Activated T-cell treated with anti-CD3 and anti-CD28 coated beads for 48 hours (primary cell): ENCODE measurements around the gene TINAGL1.

Experiments used
- DNase-seq: peaks from one replicate; pipeline ENCODE4 v3.0.0-alpha.2; 2020; ENCODE audit warnings: low read depth

Gene TINAGL1

DNA sequence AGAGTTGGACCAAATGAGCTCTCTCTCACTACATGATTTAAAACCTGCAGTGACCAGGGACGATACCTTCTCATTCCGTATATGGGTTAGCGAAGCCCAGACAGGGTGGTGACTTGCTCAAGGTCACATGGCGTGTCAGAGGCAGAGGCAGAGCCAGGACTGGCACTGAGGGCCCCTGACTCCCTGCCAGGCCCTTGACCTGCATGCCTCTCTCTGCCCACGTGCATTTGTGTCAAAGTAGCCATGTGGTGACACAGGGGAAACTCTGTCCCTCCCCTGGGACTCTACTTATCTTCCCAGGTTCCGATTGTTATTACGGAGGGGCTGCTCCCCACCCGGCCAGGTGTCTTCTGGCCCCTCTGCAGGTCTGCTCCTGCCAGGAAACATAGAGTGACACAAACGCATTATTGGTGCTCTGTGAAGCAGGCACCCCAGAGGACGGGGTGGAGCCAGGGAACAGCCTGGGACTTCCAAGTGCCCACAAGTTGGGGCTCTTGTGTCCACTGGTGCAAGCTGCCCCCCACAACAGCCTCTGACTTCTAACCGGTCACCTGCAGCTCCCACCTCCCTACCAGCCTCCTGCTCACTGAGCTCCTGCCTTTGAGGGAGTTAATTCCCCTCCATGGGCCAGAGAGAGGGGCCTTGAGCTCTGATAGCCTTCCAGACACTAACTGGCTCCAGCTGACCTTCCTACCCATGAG lies 7.3 kb upstream of the TINAGL1 start:
- DNase-seq: no peak

DNA sequence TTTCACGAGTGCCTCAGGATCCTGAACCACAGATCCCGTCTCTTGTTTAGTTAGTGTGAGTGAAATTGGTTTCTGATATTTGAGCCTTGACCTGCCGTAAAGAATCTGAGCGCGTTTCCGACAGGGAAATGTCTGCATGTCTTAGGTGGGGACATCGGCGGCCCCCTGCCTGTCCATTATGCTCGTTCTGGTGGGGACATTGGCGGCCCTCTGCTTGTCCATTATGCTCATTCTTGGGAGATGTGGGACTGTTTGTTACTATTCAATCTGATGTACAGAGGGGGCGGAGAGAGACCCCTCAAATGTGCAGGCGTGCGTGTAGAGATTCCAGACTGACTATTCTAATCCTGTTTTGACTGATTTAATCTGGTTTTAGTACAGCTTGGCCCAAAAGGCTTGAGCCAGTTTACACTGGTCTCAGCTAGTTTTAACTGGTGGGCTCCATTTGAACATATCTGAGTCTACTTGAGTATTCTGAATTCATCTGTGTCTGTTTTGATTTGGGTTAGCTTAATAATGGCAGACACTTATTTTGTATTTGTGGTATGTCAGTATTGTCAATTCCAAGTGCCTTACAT lies 6.6 kb upstream of the TINAGL1 start:
- no peak for DNase-seq

DNA sequence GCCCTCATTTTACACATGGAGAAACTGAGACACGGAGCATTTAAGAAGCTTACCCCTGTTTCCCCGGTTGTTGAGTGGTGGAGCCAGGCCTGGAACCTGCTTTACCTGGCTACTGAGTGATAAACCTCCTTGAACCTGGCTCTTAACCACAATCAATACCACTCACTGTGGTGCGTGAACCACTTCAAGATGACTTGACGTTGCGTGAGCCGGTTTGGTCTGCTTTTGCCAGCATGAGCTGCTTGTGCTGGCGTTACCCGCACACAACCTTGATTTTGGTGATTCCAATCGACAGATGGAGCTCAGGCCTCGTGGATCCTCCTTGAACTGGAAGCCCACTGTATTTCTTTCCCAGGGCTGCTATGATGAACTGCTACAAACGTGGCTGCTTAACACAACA lies 6.1 kb upstream of the TINAGL1 start:
- DNase-seq: no peak

DNA sequence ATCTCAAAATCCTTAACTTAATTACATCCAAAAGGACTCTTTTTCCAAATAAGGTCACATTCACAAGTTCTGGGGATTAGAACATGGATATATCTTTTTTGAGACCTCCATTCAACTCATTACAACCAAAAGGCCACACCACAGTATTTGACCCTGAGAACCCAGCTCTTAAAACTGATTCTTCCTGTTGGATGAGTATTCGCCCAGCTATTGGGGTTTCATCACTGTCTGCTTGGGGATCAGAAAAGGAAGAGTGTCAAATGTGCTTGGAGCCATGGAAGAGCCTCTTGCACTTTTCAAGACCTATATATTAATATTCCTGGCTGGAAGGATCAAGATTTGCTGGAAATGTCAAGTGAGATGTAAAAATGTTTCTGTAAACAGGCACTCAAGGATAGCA lies 5.4 kb upstream of the TINAGL1 start:
- DNase-seq: no peak

DNA sequence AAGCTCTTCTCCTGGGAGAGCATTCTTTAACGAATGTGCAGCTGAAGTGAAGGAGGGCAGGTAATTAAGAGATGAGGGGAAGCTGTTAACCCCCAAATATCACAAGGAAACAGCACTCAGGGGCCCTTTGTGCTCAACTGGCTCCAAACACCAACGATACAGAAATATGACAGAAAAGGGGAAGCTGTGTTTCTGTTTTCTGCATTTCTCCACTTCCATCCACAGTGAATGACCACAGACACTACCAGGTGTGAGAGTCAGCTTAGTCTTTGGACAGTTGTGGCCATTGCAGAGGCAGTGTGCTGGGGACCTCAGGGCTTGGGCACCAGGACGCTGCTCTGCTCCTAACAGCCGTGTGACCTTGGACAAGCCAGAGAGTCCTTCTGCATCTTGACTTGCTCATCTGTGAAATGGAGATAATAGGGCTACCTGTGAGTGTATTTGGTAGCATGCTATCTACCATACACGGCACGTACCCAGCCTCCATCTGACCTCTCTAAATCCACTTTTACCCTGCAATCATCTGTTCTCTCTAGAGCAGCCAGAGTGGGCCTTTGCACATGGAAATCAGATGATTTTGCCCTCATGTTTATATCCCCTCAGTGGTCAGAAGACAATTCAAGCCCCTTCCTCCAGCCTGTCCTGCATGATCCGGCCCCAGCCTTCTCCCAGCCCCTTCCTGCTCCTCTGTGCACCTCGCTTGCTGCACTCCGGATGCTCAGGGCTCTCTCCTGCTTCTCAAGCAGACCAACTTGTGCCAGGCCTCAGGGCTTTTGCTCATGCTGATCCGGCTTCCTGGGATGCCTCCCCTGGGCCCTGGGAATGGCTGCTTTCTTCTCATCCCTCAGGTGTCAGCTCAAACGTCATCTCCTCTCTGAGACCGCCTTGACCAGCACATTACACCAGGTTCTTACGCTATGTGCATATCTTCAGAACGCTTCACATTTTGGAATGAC lies 4.7 kb upstream of the TINAGL1 start:
- no peak for DNase-seq

DNA sequence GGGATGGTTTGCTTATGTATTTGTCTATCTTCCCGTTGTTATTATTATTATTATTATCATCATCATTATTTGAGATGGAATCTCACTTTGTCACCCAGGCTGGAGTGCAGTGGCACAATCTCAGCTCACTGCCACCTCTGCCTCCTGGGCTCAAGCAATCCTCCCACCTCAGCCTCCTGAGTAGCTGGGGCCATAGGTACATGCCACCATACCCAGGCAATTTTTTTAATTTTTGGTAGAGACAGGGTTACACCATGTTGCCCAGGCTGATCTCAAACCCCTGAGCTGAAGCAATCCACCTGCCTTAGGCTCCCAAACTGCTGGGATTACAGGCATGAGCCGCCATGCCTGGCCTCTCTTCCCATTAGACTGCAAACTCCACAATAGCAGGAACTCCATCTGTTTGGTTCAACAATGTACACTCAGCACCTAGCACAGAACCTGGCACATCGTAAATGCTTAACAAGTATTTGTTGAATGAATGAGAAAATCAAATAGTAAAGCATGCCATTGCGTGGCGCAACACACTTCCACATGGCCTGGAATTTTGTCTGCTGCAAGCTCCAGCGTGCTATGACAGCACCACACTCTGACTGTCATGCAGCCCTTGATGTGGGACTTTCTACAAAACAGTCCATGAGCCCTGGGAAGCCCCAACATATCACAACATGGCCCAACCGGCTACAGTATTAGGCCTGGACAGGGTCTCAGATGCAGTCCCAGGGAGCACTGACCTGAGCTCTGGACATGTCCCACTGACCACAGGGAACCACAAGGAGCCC lies 3.8 kb upstream of the TINAGL1 start:
- no peak for DNase-seq

DNA sequence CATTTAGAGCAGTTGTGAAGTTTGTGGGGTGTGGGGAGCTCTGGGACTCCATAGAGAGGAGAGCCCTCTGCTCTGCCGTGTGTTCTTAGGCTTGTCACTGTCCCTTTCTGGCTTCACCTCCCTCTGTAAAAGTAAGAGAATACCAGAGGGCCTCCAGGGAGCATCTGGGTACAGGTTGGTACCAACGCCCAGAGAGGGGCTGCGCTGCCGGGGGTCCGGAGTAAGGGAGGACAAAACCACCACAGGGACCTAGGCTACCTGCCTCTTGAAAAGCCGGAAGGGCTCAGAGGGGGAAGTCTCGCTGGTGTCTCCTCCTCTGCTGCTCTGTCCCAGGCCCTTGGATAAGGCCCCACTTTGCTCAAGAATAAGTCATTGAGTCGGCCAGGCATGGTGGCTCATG lies 3.1 kb upstream of the TINAGL1 start:
- no peak for DNase-seq

DNA sequence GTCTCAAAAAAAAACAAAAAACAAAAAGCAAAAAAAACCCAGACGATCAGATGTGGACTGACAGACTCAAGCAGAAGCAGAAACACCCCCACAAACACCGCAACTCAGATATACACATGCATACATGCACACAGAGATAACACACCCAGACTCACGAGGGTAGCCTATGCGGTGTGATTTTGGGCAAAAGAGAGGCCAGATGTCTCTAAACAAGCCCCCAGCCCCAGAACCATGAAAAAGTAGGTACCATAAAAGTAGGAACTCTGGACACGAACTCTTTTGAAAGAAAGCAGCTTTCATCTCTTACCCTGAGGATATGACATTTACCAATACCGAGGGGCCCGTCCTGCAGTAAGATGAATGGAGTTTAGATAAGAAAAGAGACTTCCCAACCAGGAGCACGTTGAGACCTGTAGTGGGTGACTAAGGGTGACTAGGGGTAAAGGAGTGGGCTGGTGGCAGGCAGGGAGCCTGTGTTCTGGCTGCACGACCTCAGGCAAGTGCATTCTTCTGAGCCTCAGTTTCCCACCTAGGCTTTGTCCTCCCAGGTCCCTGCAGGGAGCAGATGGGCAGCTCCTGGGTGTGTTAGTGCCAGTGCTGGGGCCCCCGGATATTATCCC lies 1.5 kb upstream of the TINAGL1 start:
- DNase-seq: no peak

DNA sequence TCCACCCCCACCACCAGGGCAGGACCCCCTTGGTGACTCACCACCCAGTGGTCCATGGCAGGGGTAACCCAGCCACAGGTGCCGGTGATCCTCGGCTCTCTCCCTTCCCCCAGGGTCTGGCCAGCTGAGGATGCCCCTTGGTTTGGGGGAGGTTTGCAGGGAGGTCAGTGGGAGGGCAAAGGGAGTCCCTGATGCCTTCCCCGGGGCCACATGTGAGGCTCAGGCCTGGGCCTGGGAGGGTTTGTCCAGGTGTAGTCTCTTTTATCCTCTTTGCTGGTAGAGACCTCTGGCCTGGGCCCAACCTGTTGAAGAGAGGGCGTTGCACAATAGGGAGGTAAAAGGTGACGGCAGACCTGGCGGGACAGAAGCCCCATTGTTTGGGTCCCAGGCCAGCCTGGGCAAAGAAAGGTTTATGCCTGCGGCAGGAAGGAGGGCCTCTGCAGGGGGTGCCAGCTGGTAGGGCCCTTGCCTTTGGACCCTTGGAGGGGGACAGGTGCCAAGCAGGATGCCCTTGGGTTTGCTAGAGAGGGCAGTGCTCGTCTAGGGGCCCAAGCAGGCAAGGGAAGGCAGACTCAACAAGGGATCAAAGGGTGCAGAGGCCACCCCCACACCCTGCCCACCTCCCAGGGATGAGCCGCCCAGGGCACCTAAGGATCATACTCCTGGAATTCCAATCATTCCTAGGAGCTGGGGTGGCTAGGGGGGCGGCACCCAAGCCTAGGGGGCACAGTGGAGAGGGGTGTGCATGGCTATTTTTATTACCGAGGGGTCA lies 760 bp upstream of the TINAGL1 start:
- no peak for DNase-seq

DNA sequence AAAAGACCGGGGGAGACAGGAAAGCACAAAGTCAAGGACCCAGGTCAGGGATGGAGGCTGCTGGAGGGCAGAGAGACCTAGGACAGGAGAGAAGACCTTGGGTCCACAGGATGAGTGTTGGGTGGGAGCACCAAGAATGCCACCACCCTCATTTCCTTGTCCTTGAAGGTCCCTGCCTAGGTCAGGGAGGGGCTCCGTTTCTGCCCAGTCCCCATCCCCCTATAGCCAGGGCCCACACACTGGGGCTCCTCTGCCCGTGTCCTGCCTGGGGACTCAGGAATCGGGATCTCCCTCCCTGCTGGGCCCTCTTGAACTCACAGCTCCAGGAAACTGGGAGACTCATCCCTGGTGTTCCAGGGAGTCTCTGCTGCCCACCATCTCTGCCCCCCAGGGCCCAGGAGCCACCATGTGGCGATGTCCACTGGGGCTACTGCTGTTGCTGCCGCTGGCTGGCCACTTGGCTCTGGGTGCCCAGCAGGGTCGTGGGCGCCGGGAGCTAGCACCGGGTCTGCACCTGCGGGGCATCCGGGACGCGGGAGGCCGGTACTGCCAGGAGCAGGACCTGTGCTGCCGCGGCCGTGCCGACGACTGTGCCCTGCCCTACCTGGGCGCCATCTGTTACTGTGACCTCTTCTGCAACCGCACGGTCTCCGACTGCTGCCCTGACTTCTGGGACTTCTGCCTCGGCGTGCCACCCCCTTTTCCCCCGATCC lies 584 bp downstream of the TINAGL1 start:
- no peak for DNase-seq

DNA sequence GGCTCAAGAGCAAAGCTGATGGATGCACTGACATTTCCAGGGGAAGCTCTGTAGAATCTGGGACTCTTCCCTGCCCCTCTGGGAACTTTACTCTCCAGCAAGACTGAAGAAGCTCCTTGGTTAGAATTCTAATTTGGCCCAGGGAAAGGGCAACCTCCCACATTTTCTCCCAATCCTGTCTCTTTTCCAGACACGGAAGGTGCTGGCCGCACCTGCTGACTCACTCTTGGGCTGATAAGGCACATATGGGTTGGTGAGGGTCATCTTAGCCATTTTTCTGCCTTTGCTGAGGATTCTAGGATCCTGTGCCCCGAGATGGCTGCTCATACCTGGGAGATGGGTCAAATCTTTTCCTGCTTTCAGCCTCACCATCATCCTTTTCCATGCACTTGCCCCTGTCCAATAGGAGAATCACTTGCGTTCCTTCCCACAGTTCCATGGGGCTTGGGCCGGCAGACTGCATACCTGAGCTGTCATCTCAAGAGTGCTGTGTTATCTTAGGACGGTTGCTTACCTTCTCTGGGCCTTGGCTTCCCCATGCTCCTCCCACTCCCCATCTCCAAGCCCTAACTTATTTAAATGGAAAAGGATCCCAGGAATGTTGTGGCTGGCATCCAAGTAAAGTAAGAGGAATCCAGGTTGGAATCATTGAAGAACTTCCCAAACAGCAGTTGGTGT lies 1.3 kb downstream of the TINAGL1 start:
- DNase-seq: no peak

DNA sequence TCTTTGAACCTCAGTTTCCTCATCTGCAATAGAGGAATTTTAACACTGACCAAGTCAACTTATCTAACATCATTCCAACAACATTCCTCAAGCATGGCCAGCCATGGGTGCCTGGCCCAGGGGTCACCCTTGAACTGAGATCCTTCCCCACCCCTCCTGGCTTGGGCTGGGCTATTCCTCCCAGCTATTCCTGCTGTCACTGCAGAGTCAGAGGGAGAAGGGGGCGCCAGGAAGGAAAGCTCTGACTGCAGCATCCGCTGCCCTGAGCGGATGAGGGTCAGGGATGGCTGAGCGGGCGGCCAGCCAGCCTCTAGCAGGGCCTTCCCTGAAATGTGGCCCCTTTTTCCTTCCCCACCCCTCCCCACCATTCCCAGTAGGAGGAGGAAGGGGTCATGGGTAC lies 3.1 kb downstream of the TINAGL1 start:
- DNase-seq: no peak

DNA sequence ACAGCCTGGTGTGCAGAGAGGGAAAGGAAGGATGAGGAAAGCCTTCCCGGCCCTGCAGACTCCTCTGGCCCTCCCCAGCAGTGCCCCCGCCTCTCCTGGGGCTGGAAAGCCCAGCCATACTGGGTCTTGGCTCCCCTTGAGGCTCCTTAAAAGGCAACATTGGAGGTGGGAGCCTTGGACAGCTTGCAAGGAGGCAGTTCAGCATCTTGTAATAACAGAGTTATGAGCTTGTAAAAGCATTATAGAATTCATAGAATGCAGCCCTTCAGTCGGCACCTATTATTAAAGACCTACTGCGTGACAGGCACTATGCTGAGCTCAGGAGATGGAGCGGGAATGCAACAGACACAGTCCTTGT lies 4.2 kb downstream of the TINAGL1 start:
- DNase-seq: no peak

DNA sequence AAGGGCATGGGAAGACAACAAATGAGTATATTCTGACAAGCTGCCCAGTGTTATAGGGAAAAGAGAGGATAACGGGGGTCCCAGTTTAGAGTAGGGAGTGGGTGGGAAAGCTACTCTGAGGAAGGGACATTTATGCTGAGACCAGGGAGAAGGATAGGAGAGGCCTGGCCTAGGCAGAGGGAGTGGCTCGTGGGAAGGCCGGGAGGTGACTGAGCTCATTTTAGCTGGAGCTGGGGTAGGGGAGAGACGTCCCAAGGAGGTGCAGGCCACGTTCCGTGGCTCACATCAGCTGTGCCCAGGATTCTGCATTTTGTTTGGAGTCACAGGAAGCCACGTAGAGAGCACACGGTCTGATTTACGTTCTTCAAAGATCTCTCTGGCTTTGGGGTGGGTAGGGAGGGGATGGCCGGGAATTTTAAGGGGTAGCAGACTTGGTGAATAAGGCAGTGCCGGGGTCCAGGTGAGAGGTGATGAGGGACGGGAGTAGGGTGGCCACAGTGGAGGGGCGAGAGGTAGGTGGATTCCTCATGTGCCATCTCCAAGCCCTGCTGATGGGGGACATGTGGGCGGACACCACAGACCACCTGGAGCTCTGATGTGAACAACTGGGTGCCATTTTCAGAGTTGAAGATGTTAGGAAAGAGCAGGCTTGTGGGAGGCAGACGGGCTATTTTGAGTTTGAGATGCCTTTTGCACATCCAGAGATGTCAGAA lies 4.7 kb downstream of the TINAGL1 start:
- DNase-seq: no peak

DNA sequence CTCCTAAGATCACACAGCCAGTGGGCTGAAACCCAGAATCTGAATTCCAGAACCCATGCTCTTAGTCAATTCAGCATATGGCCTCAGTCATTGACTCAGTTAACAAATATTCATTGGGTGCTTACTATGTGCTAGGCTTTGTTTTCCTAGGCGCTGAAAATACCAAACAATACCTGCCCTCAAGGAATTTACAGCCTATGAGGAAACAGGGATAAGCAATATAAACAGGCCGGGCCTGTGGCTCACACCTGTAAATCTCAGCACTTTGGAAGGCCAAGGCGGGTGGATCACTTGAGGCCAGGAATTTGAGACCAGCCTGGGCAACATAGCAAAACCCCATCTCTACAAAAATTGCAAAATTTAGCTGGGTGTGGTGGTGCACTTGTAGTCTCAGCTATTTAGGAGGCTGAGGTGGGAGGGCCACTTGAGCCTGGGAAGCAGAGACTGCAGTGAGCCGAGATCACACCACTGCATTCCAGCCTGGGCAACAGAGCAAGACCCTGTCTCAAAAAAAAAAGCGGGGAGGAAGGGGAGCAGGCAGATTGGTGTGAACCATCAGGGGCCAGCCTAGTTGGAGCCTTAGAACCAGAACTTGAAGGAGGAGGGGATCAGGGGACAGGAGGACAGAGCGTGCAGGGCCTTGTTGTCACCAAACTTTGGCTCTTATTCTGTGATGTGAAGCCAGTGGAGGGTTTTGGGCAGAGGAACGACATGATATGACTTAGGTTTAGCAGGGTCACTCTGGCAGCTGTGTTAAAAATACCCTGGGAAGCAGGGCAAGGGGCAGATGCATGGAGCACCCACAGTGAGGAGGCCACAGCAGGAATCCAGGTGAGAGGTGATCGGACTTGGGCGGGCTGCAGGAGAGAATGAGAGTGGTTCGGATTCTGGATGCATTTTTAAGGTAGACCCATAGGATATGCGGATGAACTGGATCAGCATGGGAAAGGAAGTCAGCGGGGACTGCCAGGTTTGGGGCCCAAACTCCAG lies 5.8 kb downstream of the TINAGL1 start:
- DNase-seq: no peak

DNA sequence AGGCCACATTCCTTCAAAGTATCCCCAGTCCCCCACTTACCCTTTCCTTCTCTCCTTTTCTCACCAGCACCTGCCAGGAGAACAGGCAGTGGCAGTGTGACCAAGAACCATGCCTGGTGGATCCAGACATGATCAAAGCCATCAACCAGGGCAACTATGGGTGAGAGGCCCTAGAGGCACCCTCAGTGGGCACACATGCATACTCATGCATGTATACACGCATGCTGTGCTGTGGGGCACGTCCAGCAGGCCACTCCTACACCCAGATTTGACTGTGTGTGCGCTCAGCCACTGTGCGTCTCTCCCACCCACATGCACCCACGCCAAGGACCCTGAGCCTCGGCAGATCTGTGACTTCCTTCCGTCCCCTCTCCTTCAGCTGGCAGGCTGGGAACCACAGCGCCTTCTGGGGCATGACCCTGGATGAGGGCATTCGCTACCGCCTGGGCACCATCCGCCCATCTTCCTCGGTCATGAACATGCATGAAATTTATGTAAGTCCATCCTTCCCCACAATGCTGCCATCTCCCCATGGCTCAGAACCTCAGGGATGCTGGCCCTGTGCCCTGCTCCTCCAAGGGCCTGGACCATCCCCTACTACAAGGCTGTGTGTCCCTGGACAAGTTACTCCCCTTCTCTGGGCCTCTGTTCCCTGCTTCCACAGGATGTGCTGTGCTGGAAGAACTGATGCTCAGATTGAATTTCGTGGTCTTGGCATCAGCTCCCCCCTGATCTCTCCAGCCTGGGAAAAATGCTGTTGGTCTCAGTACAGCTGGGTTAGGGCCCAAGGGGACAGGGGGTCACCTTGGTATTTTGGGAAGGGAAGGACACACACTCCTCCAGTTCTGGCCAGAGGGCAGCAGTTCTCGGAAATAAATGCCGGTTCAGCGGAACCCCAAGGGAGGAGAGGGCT lies 7.0 kb downstream of the TINAGL1 start:
- DNase-seq: no peak
